HG03520 (cell line): ENCODE results near the gene KRTAP19-3.
"Not testable (repeated sequence)": the region's sequence is repeated elsewhere in the genome, so short reads cannot be mapped to it uniquely, and the experiment has no call there.

Experiments
- ATAC-seq: cut with Tn5 transposase; IDR thresholded peaks from one replicate; pipeline ENCODE4 v1.9.1; 2021; ENCODE audit warnings: mild to moderate bottlenecking, moderate library complexity; ENCODE audit not compliant: unreplicated experiment

Gene KRTAP19-3

GRCh38 chr21:30491963-30492428 is at the start of gene KRTAP19-3:
Gene KRTAP19-3, minus strand, starts transcription at chr21:30492013. Its CDS starts 56 bp downstream, at chr21:30491957.
- ATAC-seq = no peak

- no peak for ATAC-seq
These were observed 27.1 kb upstream of the KRTAP19-3 start for GRCh38 chr21:30518876-30519275.

- no peak for ATAC-seq
These were observed 23.9 kb upstream of the KRTAP19-3 start for GRCh38 chr21:30515681-30516080.

DNA sequence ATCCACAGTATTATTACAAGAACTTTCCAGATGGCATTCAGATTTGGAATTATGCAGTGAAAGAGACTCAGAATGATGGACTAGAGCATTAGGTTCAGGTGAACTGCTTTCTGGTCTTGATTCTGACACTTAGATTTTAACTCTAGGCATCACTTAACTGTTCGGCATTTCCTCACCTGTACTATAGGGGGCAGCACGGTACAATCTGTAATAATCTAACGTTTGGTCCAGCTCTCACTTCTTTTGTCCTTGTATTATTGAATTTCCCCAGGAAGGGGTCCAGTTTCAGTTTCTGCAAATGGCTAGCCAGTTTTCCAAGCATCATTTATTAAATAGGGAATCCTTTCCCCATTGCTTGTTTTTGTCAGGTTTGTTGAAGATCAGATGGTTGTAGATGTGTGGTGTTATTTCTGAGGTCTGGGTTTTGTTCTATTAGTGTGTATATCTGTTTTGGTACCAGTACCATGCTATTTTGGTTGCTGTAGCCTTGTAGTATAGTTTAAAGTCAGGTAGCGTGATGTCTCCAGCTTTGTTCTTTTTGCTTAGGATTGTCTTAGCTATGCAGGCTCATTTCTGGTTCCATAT is 13.9 kb upstream of the KRTAP19-3 start:
- ATAC-seq = not testable (repeated sequence)

GRCh38 chr21:30502041-30502440 is 10.2 kb upstream of the KRTAP19-3 start, which contains the start of gene KRTAP19-5:
Gene KRTAP19-5, minus strand, starts transcription at chr21:30502141. Its CDS starts 51 bp downstream, at chr21:30502090.
- no peak for ATAC-seq

- ATAC-seq = no peak
These were observed 5.3 kb upstream of the KRTAP19-3 start, which contains the start of gene KRTAP19-4 for GRCh38 chr21:30497065-30497464. Gene KRTAP19-4, minus strand, starts transcription at chr21:30497165. Its CDS starts 55 bp downstream, at chr21:30497110.

GRCh38 chr21:30487336-30487735 is 4.5 kb downstream of the KRTAP19-3 start, which contains the start of gene KRTAP19-2:
Gene KRTAP19-2, minus strand, starts transcription at chr21:30487436. Its CDS starts 88 bp downstream, at chr21:30487348.
- no peak for ATAC-seq

GRCh38 chr21:30486180-30486579 is 5.6 kb downstream of the KRTAP19-3 start:
- no peak for ATAC-seq

GRCh38 chr21:30482130-30482529 is 9.7 kb downstream of the KRTAP19-3 start:
- ATAC-seq = no peak

DNA sequence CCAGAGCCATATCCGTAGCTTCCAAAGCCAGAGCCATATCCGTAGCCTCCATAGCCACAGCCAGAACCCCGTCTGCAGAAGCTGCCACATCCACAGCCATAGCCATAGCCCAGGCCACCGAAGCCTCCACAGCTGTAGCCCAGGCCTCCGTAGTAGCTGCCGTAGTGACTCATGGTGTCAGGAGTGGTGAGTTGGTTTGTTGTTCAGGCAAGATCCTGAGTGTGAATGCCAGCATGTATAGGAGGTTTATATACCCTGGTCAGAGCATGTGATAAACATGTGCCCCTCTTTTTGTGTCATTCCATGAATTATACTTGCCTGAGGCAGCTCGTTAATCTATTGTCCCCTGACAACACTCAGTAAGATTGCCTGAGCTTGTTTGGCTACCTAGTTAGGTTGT is 11.7 kb downstream of the KRTAP19-3 start, which contains the start of gene KRTAP19-1:
TSS of gene KRTAP19-1 (minus strand) at position 223 of the 400 bp plus-strand sequence. CDS start at position 173, 50 bp downstream.
- no peak for ATAC-seq

- no peak for ATAC-seq
These were observed 12.6 kb downstream of the KRTAP19-3 start for GRCh38 chr21:30479259-30479658.

DNA sequence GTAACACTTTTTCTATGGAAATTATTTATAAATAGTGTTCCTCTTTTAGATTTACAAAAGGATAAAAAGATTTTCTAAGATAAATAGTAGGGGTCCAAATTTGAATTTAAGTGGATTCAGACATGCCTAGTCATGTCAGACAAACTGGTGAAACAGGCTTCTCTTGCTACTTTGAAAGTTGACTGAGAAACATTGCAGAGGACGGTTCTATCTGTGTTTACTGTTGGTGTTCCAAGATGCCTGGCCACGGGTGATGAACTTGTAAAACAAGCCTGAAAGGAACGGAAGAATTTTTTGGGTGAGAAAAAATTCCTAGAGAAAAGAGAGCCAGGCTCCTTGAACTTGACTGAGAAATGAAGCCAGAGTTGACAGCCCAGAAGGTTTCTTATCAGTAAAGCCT is 13.8 kb downstream of the KRTAP19-3 start:
- ATAC-seq = no peak

DNA sequence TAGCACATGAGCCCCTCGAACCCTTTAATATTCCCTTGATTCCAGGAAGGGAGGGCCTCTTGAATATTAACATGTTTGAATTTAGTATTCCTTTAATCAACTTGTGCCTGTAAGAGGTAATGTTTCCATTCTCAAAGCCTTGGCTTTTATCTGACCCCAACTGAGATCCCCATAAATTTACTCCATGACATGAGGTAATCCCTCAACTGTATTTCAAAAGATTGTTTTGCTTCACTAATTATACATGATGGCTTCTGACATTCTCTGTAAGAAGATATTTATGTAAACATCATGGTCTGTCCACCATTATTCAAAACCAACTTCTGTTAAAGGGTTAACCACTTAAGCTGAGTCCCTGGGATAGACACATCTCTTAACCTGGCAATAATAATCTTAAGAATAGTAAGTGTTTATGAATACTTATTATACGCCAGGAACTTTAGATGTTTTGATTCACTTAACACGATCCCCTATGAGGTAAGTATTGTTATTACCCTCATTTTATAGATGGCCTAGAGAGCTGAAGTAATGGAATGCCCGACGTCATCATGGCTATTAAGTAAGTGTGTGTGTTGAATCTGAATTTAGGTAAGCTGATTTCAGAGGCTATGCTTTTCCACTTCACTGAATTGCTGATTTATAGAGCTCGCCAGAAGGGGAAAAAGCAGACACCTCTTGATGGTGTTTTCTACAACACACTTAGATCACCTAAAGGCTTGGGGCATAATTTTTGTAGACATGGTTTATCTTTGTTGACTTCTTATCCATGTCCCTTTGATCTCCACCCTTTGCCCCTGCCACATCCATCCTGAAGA is 22.7 kb downstream of the KRTAP19-3 start:
- ATAC-seq = no peak

GRCh38 chr21:30463713-30464112 is 28.1 kb downstream of the KRTAP19-3 start:
- no peak for ATAC-seq

DNA sequence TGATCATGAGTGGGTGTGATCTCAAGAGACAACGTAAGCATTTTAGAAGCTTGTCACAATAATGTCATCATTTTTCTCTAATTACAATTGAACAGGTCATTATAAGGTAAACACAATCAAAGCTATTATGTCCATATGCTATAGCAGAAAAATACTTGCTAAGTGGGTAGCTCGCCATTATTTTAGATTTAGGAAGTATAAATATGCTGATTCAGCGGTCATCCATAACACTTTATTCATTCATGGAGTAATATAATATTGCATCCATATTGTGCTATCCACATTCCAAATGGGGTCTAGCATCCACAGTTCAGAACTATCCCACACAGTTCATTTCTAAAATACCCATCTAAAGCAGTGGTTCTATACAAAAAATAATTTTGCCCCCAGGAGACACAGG is 43.3 kb downstream of the KRTAP19-3 start:
- ATAC-seq = no peak

DNA sequence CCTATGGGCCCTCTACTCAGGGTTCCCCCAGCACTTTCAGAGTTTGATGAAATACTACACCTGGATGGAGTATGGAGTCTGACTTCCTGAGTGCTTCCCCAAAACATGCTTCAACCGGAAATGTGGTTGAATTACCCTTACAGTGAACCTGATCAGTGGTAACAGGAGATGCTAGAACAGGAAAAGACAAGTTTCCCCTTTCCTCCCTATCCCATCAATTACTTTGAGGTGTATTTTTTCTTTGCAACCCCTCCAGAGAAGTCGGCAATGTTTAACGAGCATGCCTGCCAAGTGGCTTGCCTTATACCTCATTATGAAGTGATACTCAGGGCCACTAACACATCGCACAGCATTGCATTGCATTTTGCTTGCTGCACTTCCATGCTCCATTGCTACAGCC is 44.8 kb downstream of the KRTAP19-3 start:
- no peak for ATAC-seq

GRCh38 chr21:30444204-30444603 is 47.6 kb downstream of the KRTAP19-3 start:
- ATAC-seq = no peak

DNA sequence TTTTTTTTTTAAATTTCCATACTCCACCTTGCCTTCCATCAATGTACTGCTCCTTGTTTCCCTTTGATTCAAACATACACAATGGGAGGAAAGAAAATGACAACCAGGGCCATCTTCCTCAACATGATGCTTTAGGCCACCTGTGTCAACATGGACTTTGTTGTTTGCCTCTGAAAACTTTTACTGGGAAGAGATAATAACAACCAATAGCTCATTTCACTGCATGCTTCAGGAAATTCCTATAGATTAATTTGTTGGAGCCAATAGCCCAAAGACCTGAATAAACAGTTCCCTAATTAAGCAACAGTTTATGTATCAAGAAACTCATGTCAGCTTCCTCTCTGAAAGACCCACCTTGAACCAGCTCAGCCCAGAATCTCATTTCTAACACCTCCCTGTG is 48.6 kb downstream of the KRTAP19-3 start:
- no peak for ATAC-seq
